Hippocampal formation (tissue), 2 donors: ENCODE results near the gene DNAL1.
"Not testable (repeated sequence)": the region's sequence is repeated elsewhere in the genome, so short reads cannot be mapped to it uniquely, and the experiment has no call there.

Experiments
- DNase-seq, 2 donors: peaks; one replicate each; lab custom pipeline; 2025; lab: John Stamatoyannopoulos, UW

DNAL1 gene

GRCh38 chr14:73640796-73641365 is 3.9 kb upstream of the DNAL1 start:
- DNase-seq, result no peak

GRCh38 chr14:73645248-73645610 is 443 bp downstream of the DNAL1 start:
- DNase-seq, result no peak

- DNase-seq, result no peak
These were observed 6.2 kb downstream of the DNAL1 start for GRCh38 chr14:73651005-73651404.

GRCh38 chr14:73655851-73656250 is 11.1 kb downstream of the DNAL1 start:
- no peak for DNase-seq

- not testable (repeated sequence) for DNase-seq
These were observed 14.4 kb downstream of the DNAL1 start for GRCh38 chr14:73659202-73659601.

- DNase-seq, result no peak
These were observed 15.7 kb downstream of the DNAL1 start for GRCh38 chr14:73660511-73660910.

GRCh38 chr14:73661872-73662271 is 17.1 kb downstream of the DNAL1 start:
- no peak for DNase-seq

GRCh38 chr14:73662487-73662943 is 17.7 kb downstream of the DNAL1 start:
- no peak for DNase-seq

- no peak for DNase-seq
These were observed 18.9 kb downstream of the DNAL1 start for GRCh38 chr14:73663548-73664212.

- DNase-seq, result no peak
These were observed 20.3 kb downstream of the DNAL1 start for GRCh38 chr14:73665130-73665529.

- no peak for DNase-seq
These were observed 21.8 kb downstream of the DNAL1 start for GRCh38 chr14:73666583-73666982.

- DNase-seq, result no peak
These were observed 23.1 kb downstream of the DNAL1 start for GRCh38 chr14:73667854-73668253.

- DNase-seq, result no peak
These were observed 30.2 kb downstream of the DNAL1 start for GRCh38 chr14:73674986-73675385.

GRCh38 chr14:73678698-73679097 is 33.9 kb downstream of the DNAL1 start:
- no peak for DNase-seq

GRCh38 chr14:73680821-73681220 is 36.0 kb downstream of the DNAL1 start:
- no peak for DNase-seq

- no peak for DNase-seq
These were observed 39.8 kb downstream of the DNAL1 start for GRCh38 chr14:73684627-73685026.

- DNase-seq, result no peak
These were observed 40.5 kb downstream of the DNAL1 start for GRCh38 chr14:73685328-73685727.

- DNase-seq, result no peak
These were observed 42.1 kb downstream of the DNAL1 start for GRCh38 chr14:73686901-73687300.

GRCh38 chr14:73694083-73694482 is 49.3 kb downstream of the DNAL1 start:
- DNase-seq, result no peak

- DNase-seq, result no peak
These were observed 50.3 kb downstream of the DNAL1 start for GRCh38 chr14:73695082-73695481.

- no peak for DNase-seq
These were observed 51.2 kb downstream of the DNAL1 start for GRCh38 chr14:73695997-73696396.

GRCh38 chr14:73696466-73697400 is 51.9 kb downstream of the DNAL1 start:
- no peak for DNase-seq

GRCh38 chr14:73700325-73700724 is 55.5 kb downstream of the DNAL1 start:
- no peak for DNase-seq
